ENCODE data around the gene MAD1L1. TPM values are rescaled to one million over a fixed set of nuclear protein-coding genes. Genes with fewer than 3 reads are reported as not detected.

MAD1L1 gene
- total and polyA plus RNA-seq, 4 donors: 12.8 to 20.7 (median 16.5) TPM

DNA sequence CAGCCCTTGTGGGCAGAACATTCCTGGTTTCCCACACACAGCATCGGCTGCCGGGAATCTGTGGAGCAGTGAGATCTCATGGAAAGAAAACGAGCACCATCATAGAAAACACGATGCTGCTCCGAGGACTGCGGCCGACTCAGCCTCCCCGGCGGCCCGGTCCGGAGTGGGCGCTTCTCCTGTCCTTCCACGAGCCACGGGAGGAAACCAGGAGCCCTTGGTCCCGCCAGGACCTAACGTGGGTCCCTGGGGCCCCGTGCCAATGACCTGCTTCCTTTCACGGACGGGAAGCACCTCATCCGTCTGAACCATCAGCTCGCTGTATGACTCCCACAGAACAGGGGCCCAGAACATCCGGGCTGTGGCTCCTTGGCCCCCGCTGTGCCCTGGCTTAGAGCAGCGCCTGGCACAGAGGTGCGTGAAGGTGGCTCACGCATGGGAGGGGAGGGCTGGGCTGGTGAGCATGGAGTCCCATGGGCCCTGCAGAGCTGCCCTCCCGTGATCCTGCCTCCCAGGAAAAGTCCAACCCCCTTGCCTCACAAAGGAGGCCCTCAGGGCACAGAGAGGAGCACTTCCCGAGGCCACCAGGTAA, 280.5 kb downstream of the MAD1L1 start:
- Histone ChIP-seq H3K36me3 (ENCODE audit: control insufficient read depth in 4 of 4, insufficient read depth in 3 of 4, low read depth in 1 of 4, low read length in 3 of 4) (peaks cover 0 to 2% (median 0%) of the 10 kb centered on the region in 4 donors), H3K4me1 (ENCODE audit: control insufficient read depth in 4 of 4, insufficient read depth in 4 of 4, low read length in 3 of 4) (peaks cover 0 to 3% (median 1%) of the 10 kb centered on the region in 4 donors), H3K9ac (ENCODE audit: low read depth in 1 of 2, low read length in 2 of 2) (no peak overlapping the region), H3K27ac (ENCODE audit: low read depth in 1 of 2, low read length in 2 of 2) (no peak overlapping the region), H3K4me3 (ENCODE audit: low read depth in 1 of 3, low read length in 3 of 3) (no peak overlapping the region), H3K27me3 (ENCODE audit: control insufficient read depth in 4 of 4, insufficient read depth in 4 of 4, low read length in 3 of 4) (no peaks in the 10 kb centered on the region), H3K9me3 (ENCODE audit: control insufficient read depth in 4 of 4, low read length in 3 of 4) (no peaks in the 10 kb centered on the region)
- TF ChIP-seq EGR1 (IDR thresholded peaks at IDR 0.05; ENCODE audit: low read depth in 2 of 2) (no peak), FOXA1 (IDR thresholded peaks at IDR 0.05) (no peak), YY1 (IDR thresholded peaks at IDR 0.05) (no peak), RXRA (IDR thresholded peaks at IDR 0.05) (no peak), RAD21 (IDR thresholded peaks at IDR 0.05) (no peak), JUND (IDR thresholded peaks at IDR 0.05) (no peak), SP1 (IDR thresholded peaks at IDR 0.05) (no peak), HNF4A (conservative IDR thresholded peaks at IDR 0.05) (no peak), GABPA (IDR thresholded peaks at IDR 0.05 in 1 of 2, conservative IDR thresholded peaks at IDR 0.05 in 1 of 2) (no peak), NR2F2 (IDR thresholded peaks at IDR 0.05) (no peak)
- TF ChIP-seq, protein P1, sequence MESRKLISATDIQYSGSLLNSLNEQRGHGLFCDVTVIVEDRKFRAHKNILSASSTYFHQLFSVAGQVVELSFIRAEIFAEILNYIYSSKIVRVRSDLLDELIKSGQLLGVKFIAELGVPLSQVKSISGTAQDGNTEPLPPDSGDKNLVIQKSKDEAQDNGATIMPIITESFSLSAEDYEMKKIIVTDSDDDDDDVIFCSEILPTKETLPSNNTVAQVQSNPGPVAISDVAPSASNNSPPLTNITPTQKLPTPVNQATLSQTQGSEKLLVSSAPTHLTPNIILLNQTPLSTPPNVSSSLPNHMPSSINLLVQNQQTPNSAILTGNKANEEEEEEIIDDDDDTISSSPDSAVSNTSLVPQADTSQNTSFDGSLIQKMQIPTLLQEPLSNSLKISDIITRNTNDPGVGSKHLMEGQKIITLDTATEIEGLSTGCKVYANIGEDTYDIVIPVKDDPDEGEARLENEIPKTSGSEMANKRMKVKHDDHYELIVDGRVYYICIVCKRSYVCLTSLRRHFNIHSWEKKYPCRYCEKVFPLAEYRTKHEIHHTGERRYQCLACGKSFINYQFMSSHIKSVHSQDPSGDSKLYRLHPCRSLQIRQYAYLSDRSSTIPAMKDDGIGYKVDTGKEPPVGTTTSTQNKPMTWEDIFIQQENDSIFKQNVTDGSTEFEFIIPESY (IDR thresholded peaks at IDR 0.05): no peak
- no peak for DNase-seq (ENCODE audit: low spot score)
- WGBS: 96% methylated on average over 28 of the region's 28 CpGs

DNA sequence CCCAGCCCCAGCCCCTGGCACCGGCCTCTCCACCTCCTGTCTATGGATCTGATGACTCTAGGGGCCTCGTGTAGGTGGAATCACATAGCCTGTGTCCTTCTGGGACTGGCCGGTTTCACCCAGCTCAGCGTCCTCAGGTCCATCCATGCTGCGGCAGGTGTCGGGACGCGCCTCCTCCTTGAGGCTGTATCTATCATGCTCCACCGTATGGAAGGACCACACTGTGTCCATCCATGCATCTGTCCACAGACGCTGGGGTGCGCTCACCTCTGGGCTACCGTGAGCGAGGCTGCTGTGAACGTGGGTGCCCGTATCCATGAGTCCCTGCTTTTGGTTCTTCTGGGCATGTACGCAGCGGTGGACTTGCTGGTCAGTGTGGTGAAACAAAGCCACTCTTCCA, 281.1 kb downstream of the MAD1L1 start:
- Histone ChIP-seq H3K9me3 (ENCODE audit: control insufficient read depth in 4 of 4, low read length in 3 of 4) (no peaks in the 10 kb centered on the region), H3K36me3 (ENCODE audit: control insufficient read depth in 4 of 4, insufficient read depth in 3 of 4, low read depth in 1 of 4, low read length in 3 of 4) (peaks cover 0 to 2% (median 0%) of the 10 kb centered on the region in 4 donors), H3K4me3 (ENCODE audit: low read depth in 1 of 3, low read length in 3 of 3) (no peak overlapping the region), H3K27ac (ENCODE audit: low read depth in 1 of 2, low read length in 2 of 2) (no peak overlapping the region), H3K27me3 (ENCODE audit: control insufficient read depth in 4 of 4, insufficient read depth in 4 of 4, low read length in 3 of 4) (no peaks in the 10 kb centered on the region), H3K9ac (ENCODE audit: low read depth in 1 of 2, low read length in 2 of 2) (no peak overlapping the region), H3K4me1 (ENCODE audit: control insufficient read depth in 4 of 4, insufficient read depth in 4 of 4, low read length in 3 of 4) (no peaks in the 10 kb centered on the region)
- 90% methylated on average over 17 of the region's 17 CpGs for WGBS
- TF ChIP-seq, protein P2, sequence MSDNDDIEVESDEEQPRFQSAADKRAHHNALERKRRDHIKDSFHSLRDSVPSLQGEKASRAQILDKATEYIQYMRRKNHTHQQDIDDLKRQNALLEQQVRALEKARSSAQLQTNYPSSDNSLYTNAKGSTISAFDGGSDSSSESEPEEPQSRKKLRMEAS (IDR thresholded peaks at IDR 0.05): no peak
- no peak for TF ChIP-seq GABPA (IDR thresholded peaks at IDR 0.05 in 1 of 2, conservative IDR thresholded peaks at IDR 0.05 in 1 of 2)
- no peak for TF ChIP-seq HNF4G (IDR thresholded peaks at IDR 0.05)
- no peak for TF ChIP-seq JUND (IDR thresholded peaks at IDR 0.05)
- TF ChIP-seq, protein P3, sequence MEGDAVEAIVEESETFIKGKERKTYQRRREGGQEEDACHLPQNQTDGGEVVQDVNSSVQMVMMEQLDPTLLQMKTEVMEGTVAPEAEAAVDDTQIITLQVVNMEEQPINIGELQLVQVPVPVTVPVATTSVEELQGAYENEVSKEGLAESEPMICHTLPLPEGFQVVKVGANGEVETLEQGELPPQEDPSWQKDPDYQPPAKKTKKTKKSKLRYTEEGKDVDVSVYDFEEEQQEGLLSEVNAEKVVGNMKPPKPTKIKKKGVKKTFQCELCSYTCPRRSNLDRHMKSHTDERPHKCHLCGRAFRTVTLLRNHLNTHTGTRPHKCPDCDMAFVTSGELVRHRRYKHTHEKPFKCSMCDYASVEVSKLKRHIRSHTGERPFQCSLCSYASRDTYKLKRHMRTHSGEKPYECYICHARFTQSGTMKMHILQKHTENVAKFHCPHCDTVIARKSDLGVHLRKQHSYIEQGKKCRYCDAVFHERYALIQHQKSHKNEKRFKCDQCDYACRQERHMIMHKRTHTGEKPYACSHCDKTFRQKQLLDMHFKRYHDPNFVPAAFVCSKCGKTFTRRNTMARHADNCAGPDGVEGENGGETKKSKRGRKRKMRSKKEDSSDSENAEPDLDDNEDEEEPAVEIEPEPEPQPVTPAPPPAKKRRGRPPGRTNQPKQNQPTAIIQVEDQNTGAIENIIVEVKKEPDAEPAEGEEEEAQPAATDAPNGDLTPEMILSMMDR (IDR thresholded peaks at IDR 0.05; ENCODE audit: low read depth, low read length, missing input control): no peak
- DNase-seq (ENCODE audit: low spot score): no peak

DNA sequence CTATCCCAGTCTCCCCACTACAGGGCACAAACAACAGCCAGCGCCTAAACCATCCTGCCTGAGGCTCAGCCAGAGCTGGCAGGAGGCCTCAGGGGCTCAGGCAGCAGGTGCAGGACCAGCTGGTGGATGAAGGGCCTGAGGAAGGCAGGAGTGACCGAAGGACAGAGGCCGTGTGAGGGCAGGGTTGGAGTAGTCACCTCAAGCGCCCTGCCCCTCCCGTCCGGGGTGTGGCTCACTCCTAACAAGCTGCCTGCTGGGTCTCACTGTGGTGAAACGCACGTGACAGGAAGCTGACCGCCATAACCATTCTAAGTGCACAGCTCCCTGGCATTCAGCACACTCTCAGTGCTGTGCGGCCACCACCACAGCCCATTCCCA, 281.6 kb downstream of the MAD1L1 start:
- no peak overlapping the region for H3K4me3 ChIP-seq (ENCODE audit: low read depth in 1 of 3, low read length in 3 of 3)
- H3K27ac ChIP-seq (ENCODE audit: low read depth in 1 of 2, low read length in 2 of 2): no peak overlapping the region
- DNase-seq (ENCODE audit: low spot score): no peak
- 79% methylated on average over 10 of the region's 10 CpGs for WGBS
- no peaks in the 10 kb centered on the region for H3K27me3 ChIP-seq (ENCODE audit: control insufficient read depth in 4 of 4, insufficient read depth in 4 of 4, low read length in 3 of 4)
- no peaks in the 10 kb centered on the region for H3K9me3 ChIP-seq (ENCODE audit: control insufficient read depth in 4 of 4, low read length in 3 of 4)
- no peaks in the 10 kb centered on the region for H3K4me1 ChIP-seq (ENCODE audit: control insufficient read depth in 4 of 4, insufficient read depth in 4 of 4, low read length in 3 of 4)
- peaks cover 0 to 2% (median 0%) of the 10 kb centered on the region in 4 donors for H3K36me3 ChIP-seq (ENCODE audit: control insufficient read depth in 4 of 4, insufficient read depth in 3 of 4, low read depth in 1 of 4, low read length in 3 of 4)
- no peak overlapping the region for H3K9ac ChIP-seq (ENCODE audit: low read depth in 1 of 2, low read length in 2 of 2)
- TF ChIP-seq, protein P3 (IDR thresholded peaks at IDR 0.05; ENCODE audit: low read depth, low read length, missing input control): no peak
- no peak for TF ChIP-seq TAF1 (conservative IDR thresholded peaks at IDR 0.05)
- no peak for TF ChIP-seq FOXA2 (IDR thresholded peaks at IDR 0.05)
- no peak for TF ChIP-seq SP1 (IDR thresholded peaks at IDR 0.05)
- TF ChIP-seq EGR1 (IDR thresholded peaks at IDR 0.05; ENCODE audit: low read depth in 2 of 2): no peak
- TF ChIP-seq RXRA (IDR thresholded peaks at IDR 0.05): no peak
- TF ChIP-seq, protein P4, sequence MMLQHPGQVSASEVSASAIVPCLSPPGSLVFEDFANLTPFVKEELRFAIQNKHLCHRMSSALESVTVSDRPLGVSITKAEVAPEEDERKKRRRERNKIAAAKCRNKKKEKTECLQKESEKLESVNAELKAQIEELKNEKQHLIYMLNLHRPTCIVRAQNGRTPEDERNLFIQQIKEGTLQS (IDR thresholded peaks at IDR 0.05): no peak
- TF ChIP-seq YY1 (IDR thresholded peaks at IDR 0.05): no peak
- TF ChIP-seq, protein P2 (IDR thresholded peaks at IDR 0.05): no peak
